Tibial nerve (tissue), 3 donors: ENCODE results near the gene UNC93A.
"Not testable (repeated sequence)": the region's sequence is repeated elsewhere in the genome, so short reads cannot be mapped to it uniquely, and the experiment has no call there.

Source experiments
- CTCF ChIP-seq, 5 experiments: fragments of 200-600 bp in 3 of 5; fragments of 450-650 bp in 2 of 5; sonication (generic) in 3 of 5; IDR thresholded peaks; one replicate each; pipeline ENCODE4 v1.5.1; 2016 to 2019; ENCODE audit warnings: antibody characterized with exemption in 5 of 5, mild to moderate bottlenecking in 3 of 5, moderate library complexity in 2 of 5
- POLR2A ChIP-seq, 2 donors: fragments of 450-650 bp; IDR thresholded peaks; one replicate each; pipeline ENCODE4 v1.6.1; 2017; ENCODE audit warnings: antibody characterized with exemption in 2 of 2, mild to moderate bottlenecking in 2 of 2, moderate library complexity in 2 of 2

GRCh38 chr6:167358394-167358793 lies 67.3 kb downstream of the UNC93A start:
- TF ChIP-seq CTCF, POLR2A (IDR thresholded peaks at IDR 0.05): not testable (repeated sequence)
